Activated CD8-positive, alpha-beta T cell treated with anti-CD3 and anti-CD28 coated beads for 36 hours (primary cell): ENCODE measurements around the gene SRBD1. TPM values are rescaled to one million over a fixed set of nuclear protein-coding genes. Genes with fewer than 3 reads are reported as not detected.

Source experiments
- ATAC-seq: fragments of 200-7000 bp; cut with Tn5 transposase; one replicate; pipeline ENCODE4 v1.10.0; 2021; ENCODE audit warnings: mild to moderate bottlenecking, moderate library complexity
- CTCF ChIA-PET: fragments of 350-600 bp; sonication (Branson Sonifier 250); formaldehyde crosslinking; loops from one replicate; lab custom pipeline; 2021; ENCODE audit warnings: antibody characterized with exemption; lab: Charles Lee
- POLR2A ChIA-PET: fragments of 350-600 bp; sonication (Branson Sonifier 250); formaldehyde crosslinking; loops from one replicate; lab custom pipeline; 2021; ENCODE audit warnings: antibody characterized with exemption; lab: Charles Lee
- DNase-seq: peaks from one replicate; pipeline ENCODE4 v3.0.0-alpha.2; 2020
- H3K27ac Mint-ChIP-seq: one replicate; pipeline ENCODE4 v1.8.0; 2021; ENCODE audit warnings: mild to moderate bottlenecking, mixed read lengths
- H3K27me3 Mint-ChIP-seq: one replicate; pipeline ENCODE4 v1.8.0; 2021; ENCODE audit warnings: mixed read lengths
- H3K36me3 Mint-ChIP-seq: one replicate; pipeline ENCODE4 v1.8.0; 2021; ENCODE audit warnings: low read depth, mixed read lengths
- H3K4me1 Mint-ChIP-seq: one replicate; pipeline ENCODE4 v1.8.0; 2021; ENCODE audit warnings: low read depth, mixed read lengths
- H3K4me3 Mint-ChIP-seq: one replicate; pipeline ENCODE4 v1.8.0; 2021; ENCODE audit warnings: mild to moderate bottlenecking, moderate library complexity, mixed read lengths
- H3K9me3 Mint-ChIP-seq: one replicate; pipeline ENCODE4 v1.8.0; 2021; ENCODE audit warnings: mixed read lengths
- CTCF ChIP-seq: fragments of 200-600 bp; IDR thresholded peaks from one replicate; pipeline ENCODE4 v1.8.0; 2022; ENCODE audit warnings: antibody characterized with exemption, mild to moderate bottlenecking
- intact Hi-C: fragments of 100-400 bp; cut with micrococcal nuclease; formaldehyde crosslinking; loops from one replicate; pipeline ENCODE4 v1.10.0; 2022
- total RNA-seq, 2 experiments: library from RNA; stranded (reverse); gene quantifications; one replicate each; pipeline ENCODE4 v1.2.3, GENCODE V29; 2021

Gene SRBD1
- total RNA-seq, 2 experiments from 2014 or later, result 14.8 to 21.7 TPM

GRCh38 chr2:45636008-45636407 is 24.9 kb upstream of the SRBD1 start:
- no peak for ATAC-seq
- Mint-ChIP-seq H3K27ac (no peak overlapping the region), H3K36me3 (no peaks in the 10 kb centered on the region), H3K9me3 (no peaks in the 10 kb centered on the region), H3K4me3 (no peak overlapping the region), H3K4me1 (no peaks in the 10 kb centered on the region), H3K27me3 (peaks cover 20% of the 10 kb centered on the region)
- intact Hi-C loops, result no loop called here
- ChIA-PET CTCF (no interaction called here), POLR2A (no interaction called here)
- DNase-seq, result no peak
- no peak for TF ChIP-seq CTCF

- intact Hi-C loops, result no loop called here
- CTCF ChIA-PET, result interaction anchor here (1.4 kb wide), 1 partner anchor 144 kb away, joined by 4 read pairs; no protein-coding TSS in a partner anchor
- no peaks in the 10 kb centered on the region for H3K9me3 Mint-ChIP-seq
Measured at GRCh38 chr2:45634223-45634622, 23.2 kb upstream of the SRBD1 start.

GRCh38 chr2:45631955-45632354 is 20.9 kb upstream of the SRBD1 start:
- Mint-ChIP-seq H3K4me3 (no peak overlapping the region), H3K27ac (no peak overlapping the region), H3K9me3 (no peaks in the 10 kb centered on the region), H3K27me3 (peaks cover 14% of the 10 kb centered on the region), H3K4me1 (no peaks in the 10 kb centered on the region), H3K36me3 (no peaks in the 10 kb centered on the region)
- TF ChIP-seq CTCF, result no peak
- no peak for DNase-seq
- POLR2A ChIA-PET, result no interaction called here
- CTCF ChIA-PET, result interaction anchor here (1.0 to 1.4 kb wide), 2 partner anchors 11 to 147 kb away, joined by 3 to 4 read pairs; no protein-coding TSS in a partner anchor
- no peak for ATAC-seq
- intact Hi-C loops, result no loop called here

More at GRCh38 chr2:45634223-45634622, 23.2 kb upstream of the SRBD1 start:
- Mint-ChIP-seq H3K27ac (no peak overlapping the region), H3K36me3 (no peaks in the 10 kb centered on the region), H3K4me3 (no peak overlapping the region), H3K4me1 (no peaks in the 10 kb centered on the region), H3K27me3 (peaks cover 22% of the 10 kb centered on the region)
- DNase-seq, result no peak
- TF ChIP-seq CTCF, result no peak
- ATAC-seq, result no peak
- POLR2A ChIA-PET, result interaction anchor here (0.6 to 0.9 kb wide), 2 partner anchors 28 to 41 kb away, joined by 3 to 4 read pairs; no protein-coding TSS in a partner anchor

- peaks cover 14% of the 10 kb centered on the region for H3K27me3 Mint-ChIP-seq
- H3K36me3 Mint-ChIP-seq, result no peaks in the 10 kb centered on the region
- no peaks in the 10 kb centered on the region for H3K9me3 Mint-ChIP-seq
- H3K4me3 Mint-ChIP-seq, result no peak overlapping the region
- intact Hi-C loops, result no loop called here
- TF ChIP-seq CTCF, result no peak
- H3K27ac Mint-ChIP-seq, result no peak overlapping the region
- no peaks in the 10 kb centered on the region for H3K4me1 Mint-ChIP-seq
- ChIA-PET CTCF (interaction anchor here (1.0 to 1.4 kb wide), 2 partner anchors 11 to 147 kb away, joined by 3 to 4 read pairs; no protein-coding TSS in a partner anchor), POLR2A (no interaction called here)
- DNase-seq (no peak), ATAC-seq (no peak)
Measured at GRCh38 chr2:45631319-45631718, 20.3 kb upstream of the SRBD1 start.

- DNase-seq (no peak), ATAC-seq (no peak)
- intact Hi-C loops, result no loop called here
- ChIA-PET POLR2A (no interaction called here), CTCF (no interaction called here)
- H3K4me1 Mint-ChIP-seq, result no peaks in the 10 kb centered on the region
- H3K4me3 Mint-ChIP-seq, result no peak overlapping the region
- H3K27me3 Mint-ChIP-seq, result peaks cover 13% of the 10 kb centered on the region
- TF ChIP-seq CTCF, result no peak
- no peak overlapping the region for H3K27ac Mint-ChIP-seq
- H3K36me3 Mint-ChIP-seq, result no peaks in the 10 kb centered on the region
- no peaks in the 10 kb centered on the region for H3K9me3 Mint-ChIP-seq
Measured at GRCh38 chr2:45629971-45630370, 18.9 kb upstream of the SRBD1 start.
